ENCODE measurements around the gene OR9A2.

OR9A2 gene, protein sequence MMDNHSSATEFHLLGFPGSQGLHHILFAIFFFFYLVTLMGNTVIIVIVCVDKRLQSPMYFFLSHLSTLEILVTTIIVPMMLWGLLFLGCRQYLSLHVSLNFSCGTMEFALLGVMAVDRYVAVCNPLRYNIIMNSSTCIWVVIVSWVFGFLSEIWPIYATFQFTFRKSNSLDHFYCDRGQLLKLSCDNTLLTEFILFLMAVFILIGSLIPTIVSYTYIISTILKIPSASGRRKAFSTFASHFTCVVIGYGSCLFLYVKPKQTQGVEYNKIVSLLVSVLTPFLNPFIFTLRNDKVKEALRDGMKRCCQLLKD

GRCh38 chr7:143027032-143027431, at the start of gene OR9A2:
OR9A2 (minus strand) TSS chr7:143027132; CDS start chr7:143027132, 0 bp downstream.
- no peak for DNase-seq

GRCh38 chr7:143074141-143074540, 47.2 kb upstream of the OR9A2 start:
- no peak for DNase-seq

DNA sequence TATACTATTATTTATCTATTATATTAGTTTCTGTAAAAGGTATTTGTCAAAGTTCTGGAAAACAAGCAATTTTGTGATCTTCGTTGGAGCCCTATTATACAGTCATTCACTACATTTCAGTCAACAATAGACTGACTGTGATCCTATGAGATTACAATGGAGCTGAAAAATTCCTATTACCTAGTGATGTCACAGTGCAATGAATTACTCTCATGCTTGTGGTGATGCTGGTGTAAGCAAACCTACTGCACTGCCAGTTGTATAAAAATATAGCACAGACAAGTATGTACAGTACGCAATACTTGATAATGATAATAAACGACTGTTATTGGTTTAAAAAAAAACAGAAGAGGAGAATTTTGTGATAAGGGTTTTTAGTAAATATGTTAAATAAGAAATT, 46.6 kb upstream of the OR9A2 start:
- DNase-seq = no peak

- DNase-seq = no peak
Measured at GRCh38 chr7:143069912-143070500, 43.1 kb upstream of the OR9A2 start.

DNA sequence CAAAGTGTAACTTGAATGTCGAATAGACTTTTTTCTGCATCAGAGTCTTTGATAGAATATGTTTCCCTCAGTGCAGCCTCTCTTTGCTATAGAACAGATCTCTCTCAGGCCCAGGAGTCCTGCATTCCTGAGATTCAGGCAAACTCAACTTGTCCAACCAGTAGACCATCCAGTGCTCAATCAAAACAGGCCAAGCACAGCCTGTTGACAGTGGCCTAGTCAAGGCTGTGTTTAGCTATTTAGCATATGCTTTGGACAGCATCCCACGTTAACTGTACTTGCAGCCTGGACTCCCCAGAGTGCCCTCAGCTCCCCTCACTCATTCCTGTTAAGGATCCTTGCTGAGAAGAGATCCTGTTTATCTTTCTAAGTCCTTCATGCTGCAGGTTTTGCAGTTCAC, 41.5 kb upstream of the OR9A2 start:
- DNase-seq = no peak

DNA sequence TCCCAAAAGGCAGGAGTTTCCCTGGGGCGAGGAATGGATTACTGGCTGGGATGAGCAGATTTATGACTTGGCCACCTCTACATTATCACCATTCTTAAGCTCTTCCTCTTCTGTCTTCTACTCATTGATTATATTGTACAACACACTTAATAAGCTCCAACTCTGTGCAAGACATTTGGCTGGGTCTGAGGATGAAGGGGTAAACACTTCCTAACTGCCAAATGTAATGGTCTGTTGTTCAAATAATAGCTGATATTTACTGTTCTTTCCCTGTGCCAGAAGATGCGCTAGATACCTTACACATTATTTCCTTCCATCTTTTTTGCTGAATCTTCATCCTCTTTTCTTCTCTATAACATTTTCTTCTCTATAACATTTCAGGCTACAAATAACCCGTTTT, 36.8 kb upstream of the OR9A2 start:
- no peak for DNase-seq

DNA sequence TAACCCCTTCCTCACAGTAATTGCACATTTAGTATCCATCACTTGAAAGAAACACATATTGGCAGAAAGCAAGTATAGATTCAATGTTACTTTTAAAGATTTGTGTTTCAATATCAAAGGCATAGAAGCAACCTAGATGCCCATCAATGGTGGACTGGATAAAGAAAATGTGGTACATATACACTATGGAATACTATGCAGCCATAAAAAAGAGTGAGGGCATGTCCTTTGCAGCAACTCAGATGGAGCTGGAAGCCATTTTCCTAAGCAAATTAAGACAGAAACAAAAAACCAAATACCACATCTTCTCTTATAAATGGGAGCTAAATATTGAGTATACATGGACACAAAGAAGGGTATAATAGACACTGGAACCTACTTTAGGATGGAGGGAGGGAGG, 28.8 kb upstream of the OR9A2 start:
- DNase-seq = no peak

DNA sequence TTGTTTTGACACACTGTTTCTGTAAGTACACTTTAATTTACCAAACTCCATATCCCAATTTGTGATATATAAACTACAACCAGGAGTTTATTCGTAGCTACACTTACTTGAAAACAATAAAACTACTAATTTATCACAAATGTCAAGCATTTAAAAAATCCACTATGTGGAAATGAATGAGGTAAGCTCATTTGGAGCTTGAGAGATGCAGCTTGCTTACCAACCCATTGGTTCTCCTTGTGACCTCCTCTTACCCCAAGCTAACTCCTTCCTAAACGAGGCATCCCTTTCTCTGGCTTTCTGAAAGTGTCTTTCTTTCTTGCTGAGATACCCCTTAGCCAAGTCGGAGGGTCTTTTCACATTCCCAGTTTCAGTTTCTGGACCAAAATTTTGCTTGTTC, 27.7 kb upstream of the OR9A2 start:
- no peak for DNase-seq

DNA sequence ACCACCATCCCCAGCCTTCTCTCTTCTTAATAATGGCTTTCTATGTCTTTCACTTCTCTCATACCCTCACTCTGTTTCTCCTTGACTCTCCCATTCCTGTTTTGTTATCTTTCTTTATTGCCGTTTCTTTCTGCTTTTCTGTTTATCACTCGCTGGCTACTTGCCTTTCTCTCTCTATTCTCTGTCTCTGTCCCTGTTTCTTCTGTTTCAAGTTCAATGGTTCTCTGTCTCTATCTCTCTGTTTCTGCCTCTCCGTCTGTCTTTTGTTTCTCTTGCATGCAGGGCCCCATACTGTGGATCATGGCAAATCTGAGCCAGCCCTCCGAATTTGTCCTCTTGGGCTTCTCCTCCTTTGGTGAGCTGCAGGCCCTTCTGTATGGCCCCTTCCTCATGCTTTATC, 25.1 kb upstream of the OR9A2 start, which contains the start of gene OR6V1:
OR6V1 (plus strand) TSS at position 301 of the 400 bp plus-strand sequence; CDS start at position 301, 0 bp downstream.
- no peak for DNase-seq

DNA sequence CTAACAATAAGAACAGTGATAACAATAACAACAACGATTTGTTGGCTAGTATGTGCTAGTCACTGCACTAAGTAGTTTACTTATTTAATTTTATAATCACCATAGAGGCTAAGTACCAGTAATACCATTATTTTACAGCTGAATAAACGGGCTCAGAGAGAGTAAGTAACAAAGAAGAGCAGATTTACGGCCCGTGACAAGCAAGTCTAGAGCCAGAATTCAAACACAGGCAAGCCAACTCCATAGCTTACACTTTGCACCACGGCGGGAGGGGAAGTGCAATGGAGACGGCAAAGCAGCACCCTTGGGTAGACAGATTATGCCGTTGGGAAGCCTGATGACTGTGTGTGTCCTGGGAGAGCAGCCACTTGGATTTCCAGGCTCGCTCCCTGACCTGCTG, 24.0 kb upstream of the OR9A2 start:
- DNase-seq = no peak

GRCh38 chr7:143049362-143049761, 22.4 kb upstream of the OR9A2 start:
- DNase-seq = no peak

- no peak for DNase-seq
Measured at GRCh38 chr7:143048827-143049226, 21.9 kb upstream of the OR9A2 start.

DNA sequence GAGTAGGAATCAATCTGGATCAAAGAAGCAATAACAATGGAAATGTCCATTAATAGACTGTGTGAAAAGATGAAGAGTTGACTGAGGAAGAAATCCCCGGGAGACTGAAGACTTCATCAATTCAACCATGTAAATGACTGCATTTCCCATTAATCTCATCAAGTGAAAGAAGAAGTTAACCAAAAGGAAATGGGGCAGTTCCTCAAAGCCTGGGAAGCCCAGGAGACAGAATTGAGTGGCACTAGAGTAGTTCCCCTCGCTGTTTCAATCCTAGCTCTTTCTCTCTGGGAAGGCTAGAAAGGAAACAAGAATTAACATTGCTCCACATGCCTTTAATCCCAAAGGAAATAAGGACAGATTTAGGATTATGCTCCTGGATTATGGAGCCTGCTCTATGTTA, 20.4 kb upstream of the OR9A2 start:
- no peak for DNase-seq

GRCh38 chr7:143046426-143046851, 19.5 kb upstream of the OR9A2 start:
- DNase-seq = no peak

DNA sequence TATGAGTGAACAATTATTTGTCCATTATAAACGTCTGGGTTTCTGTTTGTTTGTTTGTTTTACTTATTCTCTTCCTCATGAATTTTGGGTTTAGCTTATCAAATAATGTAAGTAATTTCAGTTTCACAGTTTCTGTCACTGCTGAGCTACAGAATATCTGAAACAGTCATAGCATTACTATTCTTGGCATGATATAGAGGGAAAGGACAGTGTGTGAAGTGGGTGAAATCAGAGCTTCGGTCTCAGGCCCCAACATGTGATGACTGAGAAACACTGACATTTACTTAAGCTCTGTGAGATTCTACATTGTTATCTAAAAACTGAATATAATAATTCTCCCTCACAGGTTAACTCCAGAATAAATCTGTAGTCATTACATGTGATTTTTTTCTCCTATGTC, 16.5 kb upstream of the OR9A2 start:
- DNase-seq = no peak

DNA sequence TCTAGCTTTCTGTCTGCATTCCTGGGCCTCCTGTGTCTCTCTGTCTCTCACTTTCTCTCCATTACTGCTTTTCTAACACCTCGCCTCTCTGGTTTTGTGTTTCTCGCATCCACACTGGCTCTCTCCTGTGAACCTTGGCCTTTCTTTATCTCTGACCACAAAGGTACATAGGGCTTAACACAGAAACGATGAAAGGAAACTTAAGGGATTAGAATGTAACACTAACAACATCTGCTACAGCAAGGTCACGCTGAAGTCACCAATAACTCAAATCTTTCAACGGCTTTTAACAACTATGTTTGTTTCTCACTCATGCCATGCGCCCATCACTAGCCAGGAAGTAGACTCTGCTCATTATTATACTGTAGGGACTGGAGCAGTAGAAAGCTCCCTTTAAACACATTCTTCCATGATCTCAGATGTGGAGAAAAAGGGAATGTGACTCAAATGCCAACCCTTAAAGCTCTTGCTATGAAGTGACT, 15.9 kb upstream of the OR9A2 start:
- no peak for DNase-seq

- no peak for DNase-seq
Measured at GRCh38 chr7:143042159-143042789, 15.3 kb upstream of the OR9A2 start.

DNA sequence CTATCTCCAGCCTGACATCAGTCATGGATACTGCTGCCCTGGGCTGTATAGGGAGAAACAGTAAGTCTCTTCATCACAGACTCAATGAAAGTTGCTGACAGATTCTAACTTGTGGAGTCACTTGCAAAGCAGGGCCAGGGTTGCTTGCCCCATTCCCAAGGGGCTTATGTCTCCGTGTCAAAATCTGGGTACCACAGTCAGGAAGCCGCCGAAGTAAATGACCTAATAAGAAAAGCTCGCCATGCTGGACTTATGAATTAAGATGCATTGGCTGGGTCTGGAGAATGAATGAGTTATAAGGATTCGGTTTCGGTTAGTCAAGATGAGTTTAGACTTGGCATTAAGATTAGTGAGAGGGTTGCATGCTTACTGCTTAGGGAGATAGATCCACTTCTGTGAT, 14.4 kb upstream of the OR9A2 start:
- no peak for DNase-seq

DNA sequence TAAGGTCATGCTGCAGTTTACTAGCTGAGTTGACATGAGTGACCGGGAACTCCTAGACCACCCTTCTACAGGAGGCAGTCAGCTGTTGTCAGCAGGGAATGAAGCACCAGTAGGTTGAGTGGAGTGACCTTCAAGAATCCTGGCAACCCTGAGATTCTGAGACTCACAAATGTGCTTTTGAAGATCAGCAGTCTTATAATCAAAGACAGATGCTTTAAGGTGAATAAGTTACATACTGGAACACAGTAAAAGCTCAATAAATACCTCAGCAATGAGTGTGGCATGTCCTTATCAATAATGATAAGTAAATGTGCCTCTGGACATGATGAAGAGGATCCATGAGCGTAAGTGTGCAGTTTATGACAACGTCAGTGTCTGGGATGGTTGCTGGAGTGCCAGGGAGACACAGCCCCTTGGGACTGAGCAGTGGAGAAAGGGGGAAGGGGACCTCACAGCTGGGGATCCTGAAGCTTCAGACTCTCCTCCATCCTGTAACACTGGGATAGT, 13.3 kb upstream of the OR9A2 start:
- DNase-seq = no peak

DNA sequence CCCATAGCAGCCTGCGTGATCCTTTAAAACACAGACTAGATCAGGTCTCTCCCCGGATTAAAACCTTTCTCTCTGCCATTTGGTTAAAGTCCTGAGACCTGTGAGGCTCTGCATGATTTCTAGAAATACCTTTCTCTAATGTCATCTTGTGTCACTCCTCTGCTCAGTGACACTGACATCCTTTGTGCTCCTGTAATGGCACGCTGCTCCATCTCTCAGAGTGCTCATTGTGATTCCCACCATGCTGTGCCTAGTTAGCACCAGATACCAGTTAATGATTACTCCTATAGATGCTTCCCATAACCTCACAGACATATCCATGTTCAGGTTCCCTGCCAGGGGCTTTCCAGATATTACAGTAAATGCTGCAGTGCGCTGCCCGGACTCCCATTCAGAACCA, 11.7 kb upstream of the OR9A2 start:
- no peak for DNase-seq

GRCh38 chr7:143027683-143028082, 751 bp upstream of the OR9A2 start:
- no peak for DNase-seq

DNA sequence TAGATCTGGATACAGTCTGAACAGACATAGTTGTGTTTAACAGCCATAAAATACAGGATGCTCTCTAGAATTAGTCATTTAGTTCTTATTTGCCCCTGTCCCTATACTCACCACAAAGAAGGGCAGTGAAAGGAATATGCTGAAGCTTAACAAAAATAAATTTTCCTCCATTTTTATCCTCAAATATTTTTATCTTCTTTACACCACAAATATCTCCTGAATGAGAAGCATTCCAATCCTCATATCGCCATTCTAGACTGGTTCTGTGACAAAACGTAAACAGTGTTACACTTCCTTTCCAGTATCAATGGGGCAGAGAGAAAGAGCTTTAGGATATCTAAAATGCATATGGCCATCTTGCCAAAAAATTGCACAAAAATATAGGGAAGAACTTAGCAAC, 1.6 kb downstream of the OR9A2 start:
- no peak for DNase-seq

DNA sequence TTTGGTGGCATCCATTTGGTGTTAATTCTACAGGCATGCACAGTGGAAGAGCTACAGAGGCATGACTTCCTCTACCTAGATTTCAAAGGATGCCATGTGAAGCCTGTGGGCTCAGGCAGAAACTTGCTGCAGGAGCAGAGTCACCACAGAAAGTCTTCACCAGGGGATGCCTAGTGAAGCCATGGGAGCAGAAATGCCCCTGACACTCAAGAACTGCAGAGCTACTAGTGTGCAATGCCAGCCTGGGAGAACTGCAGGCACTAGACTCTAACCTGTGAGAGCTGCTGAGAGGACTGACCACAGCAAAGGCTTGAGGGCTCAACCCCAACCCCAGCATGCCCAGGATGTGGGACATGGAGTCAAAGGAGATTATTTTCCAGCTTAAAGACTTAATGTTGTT, 3.9 kb downstream of the OR9A2 start:
- no peak for DNase-seq

DNA sequence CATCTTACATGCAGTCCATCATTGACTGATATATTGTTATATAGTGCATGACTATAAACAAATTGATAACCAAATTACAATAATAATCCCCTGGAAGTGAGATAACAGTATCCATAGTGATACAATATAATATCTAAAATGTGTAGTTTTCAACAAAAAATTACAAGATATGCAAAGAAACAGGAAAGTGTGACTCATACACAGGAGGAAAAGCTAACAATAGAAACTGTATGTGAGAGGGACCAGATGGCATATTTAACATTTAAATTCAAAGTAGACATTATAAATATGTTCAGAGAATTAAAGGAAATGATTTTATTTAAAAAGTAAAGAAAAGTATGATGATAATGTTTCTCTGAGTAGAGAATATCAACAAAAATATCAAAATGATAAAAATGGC, 8.0 kb downstream of the OR9A2 start:
- no peak for DNase-seq

Data from activated naive CD4-positive, alpha-beta T cell treated with Interleukin-2 at 50 U/mL for 16 hours (primary cell).